Breast epithelium (tissue), 3 donors: Measurements from ENCODE around the gene FABP7.

Experiments
- CTCF ChIP-seq, 3 donors: fragments of 450-650 bp; IDR thresholded peaks; one replicate each; pipeline ENCODE4 v1.5.1; 2016 to 2017; ENCODE audit warnings: antibody characterized with exemption in 3 of 3, mild to moderate bottlenecking in 3 of 3, moderate library complexity in 3 of 3
- POLR2A ChIP-seq: fragments of 450-650 bp; IDR thresholded peaks from one replicate; pipeline ENCODE4 v1.6.1; 2016; ENCODE audit warnings: antibody characterized with exemption, mild to moderate bottlenecking, moderate library complexity
- POLR2AphosphoS5 ChIP-seq, 3 donors: sonication (generic); formaldehyde crosslinking; IDR thresholded peaks; one replicate each; pipeline ENCODE4 v1.6.1; 2017; ENCODE audit warnings: antibody characterized with exemption in 3 of 3

DNA sequence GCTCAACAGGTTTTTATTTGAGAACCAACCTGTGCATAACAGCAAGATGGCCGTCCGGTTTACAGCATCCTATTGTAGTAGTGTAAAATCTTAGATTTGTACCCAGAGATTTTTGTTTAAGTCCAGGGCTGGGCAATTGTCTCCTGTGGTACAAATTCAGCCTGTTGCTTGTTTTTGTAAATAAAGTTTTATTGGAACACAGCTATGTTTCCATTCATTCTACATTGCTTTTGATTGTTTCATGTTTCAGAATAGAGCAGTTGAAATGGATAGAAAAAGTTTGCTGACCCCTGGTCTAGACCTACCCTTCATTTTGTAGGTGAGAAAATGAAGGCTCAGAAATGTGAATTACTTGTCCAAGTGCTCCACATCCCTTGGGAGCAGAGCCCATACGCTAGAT is 18.0 kb downstream of the FABP7 start:
- TF ChIP-seq CTCF (IDR thresholded peaks at IDR 0.05) (no peak), POLR2A (no peak), POLR2AphosphoS5 (IDR thresholded peaks at IDR 0.05) (no peak)
